ENCODE measurements around the gene PRR36. TPM values are rescaled to one million over a fixed set of nuclear protein-coding genes. Genes with fewer than 3 reads are reported as not detected.
A peak's percentile ranks its signal among the peaks of the same experiment; 100 is the strongest.

PRR36 gene
- total RNA-seq, 2 experiments from 2014 or later: 0.17 TPM; not detected in 1

DNA sequence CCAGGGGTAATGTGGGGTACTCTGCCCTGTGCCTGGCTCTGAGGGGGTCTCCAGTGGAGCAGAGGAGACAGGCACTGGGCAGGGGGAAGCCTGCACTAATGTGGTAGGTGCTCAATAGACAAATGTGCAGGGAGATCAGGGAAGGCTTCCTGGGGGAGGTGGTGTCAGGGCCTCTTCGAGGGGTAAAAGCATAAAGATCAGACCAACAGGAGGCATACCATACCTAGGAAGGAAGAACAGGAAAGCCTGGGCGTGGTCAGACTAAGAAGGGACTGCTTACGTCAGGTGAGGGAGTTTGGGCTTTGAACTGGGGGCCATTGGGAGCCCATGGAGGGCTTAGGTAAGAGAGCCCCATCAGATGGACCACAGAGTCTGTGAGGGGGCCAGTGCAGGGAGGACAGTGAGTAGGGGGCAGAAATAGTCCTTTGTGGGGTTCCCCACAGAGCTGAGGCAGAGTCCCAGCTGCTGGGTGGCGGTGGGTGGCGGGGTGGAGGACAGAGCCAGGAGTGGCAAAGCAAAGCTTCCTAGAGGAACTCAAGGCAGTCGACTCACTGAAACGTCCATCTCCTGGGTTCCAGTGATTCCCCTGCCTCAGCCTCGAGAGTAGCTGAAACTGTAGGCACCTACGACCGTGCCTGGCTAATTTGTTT, 8.8 kb downstream of the PRR36 start:
- Histone ChIP-seq H3K27ac (ENCODE audit: low read depth, low read length, poor library complexity, severe bottlenecking) (no peak overlapping the region), H3K9me2 (ENCODE audit: insufficient read depth, low read length) (no peaks in the 10 kb centered on the region), H3K9me3 (ENCODE audit: low read length) (no peaks in the 10 kb centered on the region), H3K4me1 (ENCODE audit: insufficient read depth, low read length, poor library complexity, severe bottlenecking) (peaks cover 24% of the 10 kb centered on the region), H3K4me3 (ENCODE audit: low read depth, low read length, poor library complexity, severe bottlenecking) (no peak overlapping the region), H3K79me2 (ENCODE audit: insufficient read depth, low read depth, low read length) (no peaks in the 10 kb centered on the region), H3K4me2 (ENCODE audit: low read length) (no peak overlapping the region), H4K20me1 (ENCODE audit: insufficient read depth, low read length) (no peaks in the 10 kb centered on the region), H2AFZ (ENCODE audit: low read length) (no peak overlapping the region), H3K36me3 (ENCODE audit: insufficient read depth, low read length) (no peaks in the 10 kb centered on the region)
- DNase-seq (ENCODE audit: low spot score): peak; percentile 18
- TF ChIP-seq, protein P1, sequence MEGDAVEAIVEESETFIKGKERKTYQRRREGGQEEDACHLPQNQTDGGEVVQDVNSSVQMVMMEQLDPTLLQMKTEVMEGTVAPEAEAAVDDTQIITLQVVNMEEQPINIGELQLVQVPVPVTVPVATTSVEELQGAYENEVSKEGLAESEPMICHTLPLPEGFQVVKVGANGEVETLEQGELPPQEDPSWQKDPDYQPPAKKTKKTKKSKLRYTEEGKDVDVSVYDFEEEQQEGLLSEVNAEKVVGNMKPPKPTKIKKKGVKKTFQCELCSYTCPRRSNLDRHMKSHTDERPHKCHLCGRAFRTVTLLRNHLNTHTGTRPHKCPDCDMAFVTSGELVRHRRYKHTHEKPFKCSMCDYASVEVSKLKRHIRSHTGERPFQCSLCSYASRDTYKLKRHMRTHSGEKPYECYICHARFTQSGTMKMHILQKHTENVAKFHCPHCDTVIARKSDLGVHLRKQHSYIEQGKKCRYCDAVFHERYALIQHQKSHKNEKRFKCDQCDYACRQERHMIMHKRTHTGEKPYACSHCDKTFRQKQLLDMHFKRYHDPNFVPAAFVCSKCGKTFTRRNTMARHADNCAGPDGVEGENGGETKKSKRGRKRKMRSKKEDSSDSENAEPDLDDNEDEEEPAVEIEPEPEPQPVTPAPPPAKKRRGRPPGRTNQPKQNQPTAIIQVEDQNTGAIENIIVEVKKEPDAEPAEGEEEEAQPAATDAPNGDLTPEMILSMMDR (conservative IDR thresholded peaks at IDR 0.05; ENCODE audit: low read length): no peak
- no peak for TF ChIP-seq EZH2phosphoT487 (IDR thresholded peaks at IDR 0.05; ENCODE audit: borderline replicate concordance, low read depth, low read length)
- ChIA-PET CTCF (ENCODE audit: unreplicated experiment) (no interaction called here), POLR2A (no interaction called here)
- no TSS peak for BruUV-seq (replicated peaks)
- intact Hi-C loops (cut with micrococcal nuclease; ENCODE audit: unreplicated experiment): no loop called here

DNA sequence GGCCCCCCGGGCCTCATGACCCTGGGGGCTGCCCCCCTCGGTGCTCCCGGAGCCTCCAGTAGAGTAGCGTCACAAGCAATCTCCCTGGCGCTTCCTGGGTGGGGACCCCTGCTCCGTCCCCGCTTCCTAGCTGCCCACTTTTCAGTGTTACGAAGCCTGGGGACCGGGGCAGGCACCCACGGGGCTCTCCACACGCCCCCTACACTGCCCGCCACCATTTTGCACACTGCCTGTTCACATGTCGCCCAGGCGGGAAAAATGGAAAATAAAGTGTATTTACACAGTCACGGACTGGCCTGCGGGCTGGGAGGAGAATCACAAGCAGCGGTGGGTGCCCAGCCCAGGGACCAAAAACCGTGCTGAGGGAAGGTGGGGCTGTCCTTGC, 9.5 kb downstream of the PRR36 start:
- no TSS peak for BruUV-seq (replicated peaks)
- TF ChIP-seq, protein P1 (conservative IDR thresholded peaks at IDR 0.05; ENCODE audit: low read length): no peak
- TF ChIP-seq EZH2phosphoT487 (IDR thresholded peaks at IDR 0.05; ENCODE audit: borderline replicate concordance, low read depth, low read length): no peak
- H3K79me2 ChIP-seq (ENCODE audit: insufficient read depth, low read depth, low read length): no peaks in the 10 kb centered on the region
- H3K4me2 ChIP-seq (ENCODE audit: low read length): no peak overlapping the region
- H3K9me2 ChIP-seq (ENCODE audit: insufficient read depth, low read length): no peaks in the 10 kb centered on the region
- H2AFZ ChIP-seq (ENCODE audit: low read length): no peak overlapping the region
- no peaks in the 10 kb centered on the region for H3K36me3 ChIP-seq (ENCODE audit: insufficient read depth, low read length)
- H3K4me3 ChIP-seq (ENCODE audit: low read depth, low read length, poor library complexity, severe bottlenecking): no peak overlapping the region
- no peaks in the 10 kb centered on the region for H3K9me3 ChIP-seq (ENCODE audit: low read length)
- POLR2A ChIA-PET: no interaction called here
- peaks cover 18% of the 10 kb centered on the region for H3K4me1 ChIP-seq (ENCODE audit: insufficient read depth, low read length, poor library complexity, severe bottlenecking)
- intact Hi-C loops (cut with micrococcal nuclease; ENCODE audit: unreplicated experiment): no loop called here
- no peak for DNase-seq (ENCODE audit: low spot score)
- CTCF ChIA-PET (ENCODE audit: unreplicated experiment): no interaction called here
- no peaks in the 10 kb centered on the region for H4K20me1 ChIP-seq (ENCODE audit: insufficient read depth, low read length)
- H3K27ac ChIP-seq (ENCODE audit: low read depth, low read length, poor library complexity, severe bottlenecking): no peak overlapping the region

DNA sequence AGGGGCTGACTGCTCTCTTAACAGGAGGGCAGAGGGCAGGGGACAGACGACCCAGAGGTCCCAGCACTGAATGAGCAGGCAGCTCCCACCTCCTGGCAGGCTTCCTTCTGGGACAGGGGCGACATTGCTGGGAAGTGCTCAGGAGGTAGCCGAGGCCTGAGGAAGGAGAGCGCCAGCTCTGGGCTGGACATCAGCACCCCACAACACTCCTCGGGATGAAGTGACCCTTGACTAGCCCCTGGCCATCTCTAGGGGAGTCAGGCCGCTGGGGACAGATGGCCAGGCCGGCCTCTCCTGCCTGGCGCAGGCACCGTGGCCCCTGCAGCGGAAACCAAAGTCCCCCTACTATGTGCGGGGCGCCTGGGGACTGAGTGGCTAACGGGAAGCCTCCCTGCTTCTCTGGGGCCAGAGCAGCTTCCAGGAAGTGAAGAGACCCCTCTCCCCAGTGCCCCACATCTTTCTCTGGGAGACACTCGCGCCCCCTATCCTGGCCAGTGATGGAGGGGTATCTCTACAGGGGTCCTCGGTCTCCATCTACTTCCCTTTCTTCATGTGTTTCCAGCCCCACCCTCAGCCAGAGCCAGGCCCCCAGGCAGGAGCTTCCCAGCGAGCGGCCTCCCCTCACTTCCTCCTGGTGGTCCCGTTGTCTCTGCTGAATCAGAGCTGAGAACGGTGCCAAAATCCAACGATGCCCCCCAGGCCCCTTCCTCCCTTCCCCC, 10.1 kb downstream of the PRR36 start:
- no TSS peak for BruUV-seq (replicated peaks)
- no peaks in the 10 kb centered on the region for H3K36me3 ChIP-seq (ENCODE audit: insufficient read depth, low read length)
- no peak for TF ChIP-seq EZH2phosphoT487 (IDR thresholded peaks at IDR 0.05; ENCODE audit: borderline replicate concordance, low read depth, low read length)
- TF ChIP-seq, protein P1 (conservative IDR thresholded peaks at IDR 0.05; ENCODE audit: low read length): no peak
- H3K4me2 ChIP-seq (ENCODE audit: low read length): no peak overlapping the region
- H4K20me1 ChIP-seq (ENCODE audit: insufficient read depth, low read length): no peaks in the 10 kb centered on the region
- intact Hi-C loops (cut with micrococcal nuclease; ENCODE audit: unreplicated experiment): no loop called here
- ChIA-PET POLR2A (no interaction called here), CTCF (ENCODE audit: unreplicated experiment) (no interaction called here)
- H2AFZ ChIP-seq (ENCODE audit: low read length): no peak overlapping the region
- DNase-seq (ENCODE audit: low spot score): no peak
- H3K4me1 ChIP-seq (ENCODE audit: insufficient read depth, low read length, poor library complexity, severe bottlenecking): peaks cover 14% of the 10 kb centered on the region
- H3K9me3 ChIP-seq (ENCODE audit: low read length): no peaks in the 10 kb centered on the region
- H3K4me3 ChIP-seq (ENCODE audit: low read depth, low read length, poor library complexity, severe bottlenecking): no peak overlapping the region
- H3K27ac ChIP-seq (ENCODE audit: low read depth, low read length, poor library complexity, severe bottlenecking): no peak overlapping the region
- no peaks in the 10 kb centered on the region for H3K9me2 ChIP-seq (ENCODE audit: insufficient read depth, low read length)
- H3K79me2 ChIP-seq (ENCODE audit: insufficient read depth, low read depth, low read length): no peaks in the 10 kb centered on the region

Data from OCI-LY7 (cell line).